ENCODE data around the gene LRRTM4. TPM values are rescaled to one million over a fixed set of nuclear protein-coding genes. Genes with fewer than 3 reads are reported as not detected.

The LRRTM4 gene
- total RNA-seq, 2 donors from 2014 or later, result 0.33 TPM; not detected in 1

- ATAC-seq (no peak), DNase-seq (no peak)
- Histone ChIP-seq H3K36me3 (replicated peaks in 1 of 2; ENCODE audit: insufficient read depth in 1 of 2, low read depth in 2 of 2) (no peaks in the 10 kb centered on the region), H3K9me3 (no peaks in the 10 kb centered on the region), H3K4me3 (no peak overlapping the region), H3K4me1 (no peaks in the 10 kb centered on the region), H3K27ac (no peak overlapping the region), H3K27me3 (no peaks in the 10 kb centered on the region)
- TF ChIP-seq CTCF (IDR thresholded peaks at IDR 0.05) (no peak), POLR2A (IDR thresholded peaks at IDR 0.05) (no peak)
- WGBS, 2 donors, result 68 to 75% methylated on average over 1 of the region's 1 CpG
- intact Hi-C loops (cut with DNase I), result no loop called here
These were observed 673.1 kb downstream of the LRRTM4 start for GRCh38 chr2:76849086-76849485.

GRCh38 chr2:76839826-76840225 is 682.4 kb downstream of the LRRTM4 start:
- H3K4me3 ChIP-seq, result no peak overlapping the region
- DNase-seq, result no peak
- no peak for ATAC-seq
- H3K27me3 ChIP-seq, result no peaks in the 10 kb centered on the region
- H3K27ac ChIP-seq, result no peak overlapping the region
- H3K9me3 ChIP-seq, result no peaks in the 10 kb centered on the region
- intact Hi-C loops (cut with DNase I), result no loop called here
- TF ChIP-seq POLR2A (IDR thresholded peaks at IDR 0.05), result no peak
- no peaks in the 10 kb centered on the region for H3K4me1 ChIP-seq
- 41 to 56% methylated on average over 1 of the region's 1 CpG for WGBS, 2 donors
- no peaks in the 10 kb centered on the region for H3K36me3 ChIP-seq (replicated peaks in 1 of 2; ENCODE audit: insufficient read depth in 1 of 2, low read depth in 2 of 2)

- Histone ChIP-seq H3K9me3 (no peaks in the 10 kb centered on the region), H3K27ac (no peak overlapping the region), H3K27me3 (no peaks in the 10 kb centered on the region), H3K4me1 (no peaks in the 10 kb centered on the region), H3K4me3 (no peak overlapping the region), H3K36me3 (replicated peaks in 1 of 2; ENCODE audit: insufficient read depth in 1 of 2, low read depth in 2 of 2) (no peaks in the 10 kb centered on the region)
- 63 to 74% methylated on average over 3 of the region's 3 CpGs for WGBS, 2 donors
- no peak for TF ChIP-seq CTCF (IDR thresholded peaks at IDR 0.05)
- no peak for TF ChIP-seq POLR2A (IDR thresholded peaks at IDR 0.05)
- ATAC-seq, result no peak
- DNase-seq, result no peak
- intact Hi-C loops (cut with DNase I), result no loop called here
These were observed 692.6 kb downstream of the LRRTM4 start for GRCh38 chr2:76829374-76830234.

DNA sequence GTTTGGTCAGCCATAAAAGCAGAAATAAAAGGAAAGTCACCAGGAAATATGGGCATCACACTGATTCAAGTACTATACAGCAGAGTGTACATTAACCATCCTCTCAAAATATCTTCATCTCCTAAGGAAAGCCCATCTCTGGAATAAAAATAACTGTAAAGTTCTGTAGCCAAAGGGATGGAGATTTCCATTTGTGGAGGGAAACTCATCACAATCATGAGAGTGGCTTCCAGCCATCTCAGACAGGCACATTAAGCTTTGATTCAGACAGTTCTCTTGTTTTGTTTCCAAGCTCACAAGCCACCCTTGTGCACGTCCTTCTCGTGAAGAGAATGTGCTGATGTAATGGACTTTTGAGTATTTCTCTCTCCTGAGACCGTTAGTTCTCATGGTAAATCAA is 695.5 kb downstream of the LRRTM4 start:
- TF ChIP-seq CTCF (IDR thresholded peaks at IDR 0.05) (no peak), POLR2A (IDR thresholded peaks at IDR 0.05) (no peak)
- Histone ChIP-seq H3K4me1 (no peaks in the 10 kb centered on the region), H3K9me3 (no peaks in the 10 kb centered on the region), H3K27me3 (no peaks in the 10 kb centered on the region), H3K27ac (no peak overlapping the region), H3K36me3 (replicated peaks in 1 of 2; ENCODE audit: insufficient read depth in 1 of 2, low read depth in 2 of 2) (no peaks in the 10 kb centered on the region), H3K4me3 (no peak overlapping the region)
- 20 to 22% methylated on average over 3 of the region's 3 CpGs for WGBS, 2 donors
- ATAC-seq (no peak), DNase-seq (no peak)
- intact Hi-C loops (cut with DNase I), result no loop called here

DNA sequence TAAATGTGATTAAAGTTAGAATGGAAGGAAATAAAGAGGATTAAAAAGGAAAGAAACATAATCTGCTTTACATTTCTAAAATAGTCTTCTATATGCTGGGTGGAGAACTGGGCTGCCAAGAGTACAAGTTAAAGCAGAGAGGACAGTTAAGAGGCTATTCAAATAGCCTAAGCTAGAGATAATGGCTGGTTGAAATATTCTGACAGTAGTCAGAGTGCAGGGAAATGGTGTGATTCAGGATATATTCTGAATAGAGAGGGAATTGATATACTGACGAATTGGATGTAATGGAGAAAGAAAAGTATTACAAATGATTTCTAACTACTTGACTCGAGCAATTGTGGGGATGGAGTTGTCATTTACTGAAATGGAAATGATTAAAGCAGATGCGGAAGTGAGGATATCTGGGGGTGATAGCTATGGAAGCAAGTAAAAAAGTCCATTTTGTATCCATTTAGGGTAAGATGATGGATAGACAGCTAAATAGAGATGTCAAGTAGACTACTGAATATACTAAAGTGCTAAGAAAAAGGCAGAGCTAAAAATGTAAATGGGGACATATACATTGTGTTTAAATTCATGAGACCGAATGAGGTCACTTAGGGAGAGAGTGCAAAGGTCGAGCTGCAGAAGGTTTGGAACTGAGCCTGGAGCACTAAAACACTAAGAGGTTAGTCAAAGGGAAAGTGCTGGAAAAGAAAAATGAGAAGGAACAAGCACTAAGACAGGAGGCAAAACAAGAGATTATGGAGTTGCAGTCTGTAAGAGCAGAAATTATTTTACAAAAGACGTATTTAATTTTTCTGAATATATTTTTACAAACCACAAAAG is 696.8 kb downstream of the LRRTM4 start:
- no peak overlapping the region for H3K4me3 ChIP-seq
- H3K27ac ChIP-seq, result no peak overlapping the region
- H3K36me3 ChIP-seq (replicated peaks in 1 of 2; ENCODE audit: insufficient read depth in 1 of 2, low read depth in 2 of 2), result no peaks in the 10 kb centered on the region
- ATAC-seq (no peak), DNase-seq (no peak)
- intact Hi-C loops (cut with DNase I), result no loop called here
- 50 to 51% methylated on average over 6 of the region's 6 CpGs for WGBS, 2 donors
- no peaks in the 10 kb centered on the region for H3K4me1 ChIP-seq
- no peak for TF ChIP-seq POLR2A (IDR thresholded peaks at IDR 0.05)
- TF ChIP-seq CTCF (IDR thresholded peaks at IDR 0.05), result no peak
- H3K27me3 ChIP-seq, result no peaks in the 10 kb centered on the region
- no peaks in the 10 kb centered on the region for H3K9me3 ChIP-seq
